ENCODE results near the gene MYOF.

- TF ChIP-seq POLR2A (IDR thresholded peaks at IDR 0.05), result no peak
- no peak for TF ChIP-seq CTCF (IDR thresholded peaks at IDR 0.05 in 4 of 5, conservative IDR thresholded peaks at IDR 0.05 in 1 of 5)
Observed at GRCh38 chr10:93509816-93510215, 27.7 kb upstream of the MYOF start.
